Lower leg skin (tissue), 3 donors: Measurements from ENCODE around the gene DENND1C.

Source experiments
- CTCF ChIP-seq, 3 donors: fragments of 450-650 bp; IDR thresholded peaks; one replicate each; pipeline ENCODE4 v1.5.1; 2016; ENCODE audit warnings: antibody characterized with exemption in 3 of 3, mild to moderate bottlenecking in 3 of 3, moderate library complexity in 2 of 3
- POLR2A ChIP-seq, 2 donors: fragments of 450-650 bp; IDR thresholded peaks; one replicate each; pipeline ENCODE4 v1.6.1; 2016 to 2017; ENCODE audit warnings: antibody characterized with exemption in 2 of 2, mild to moderate bottlenecking in 1 of 2, moderate library complexity in 1 of 2

- no peak for TF ChIP-seq CTCF (IDR thresholded peaks at IDR 0.05)
- TF ChIP-seq POLR2A (IDR thresholded peaks at IDR 0.05) = no peak
Observed at GRCh38 chr19:6476155-6476895, 5.3 kb downstream of the DENND1C start.
